HL-60/S4 (cell line): ENCODE data around the gene SEMA7A.

Experiments
- in situ Hi-C: fragments of 300-500 bp; cut with MboI; formaldehyde crosslinking; loops from 2 replicates; pipeline ENCODE4 v1.14.3; 2022; ENCODE audit warnings: low sequenced_read_pairs

The SEMA7A gene

DNA sequence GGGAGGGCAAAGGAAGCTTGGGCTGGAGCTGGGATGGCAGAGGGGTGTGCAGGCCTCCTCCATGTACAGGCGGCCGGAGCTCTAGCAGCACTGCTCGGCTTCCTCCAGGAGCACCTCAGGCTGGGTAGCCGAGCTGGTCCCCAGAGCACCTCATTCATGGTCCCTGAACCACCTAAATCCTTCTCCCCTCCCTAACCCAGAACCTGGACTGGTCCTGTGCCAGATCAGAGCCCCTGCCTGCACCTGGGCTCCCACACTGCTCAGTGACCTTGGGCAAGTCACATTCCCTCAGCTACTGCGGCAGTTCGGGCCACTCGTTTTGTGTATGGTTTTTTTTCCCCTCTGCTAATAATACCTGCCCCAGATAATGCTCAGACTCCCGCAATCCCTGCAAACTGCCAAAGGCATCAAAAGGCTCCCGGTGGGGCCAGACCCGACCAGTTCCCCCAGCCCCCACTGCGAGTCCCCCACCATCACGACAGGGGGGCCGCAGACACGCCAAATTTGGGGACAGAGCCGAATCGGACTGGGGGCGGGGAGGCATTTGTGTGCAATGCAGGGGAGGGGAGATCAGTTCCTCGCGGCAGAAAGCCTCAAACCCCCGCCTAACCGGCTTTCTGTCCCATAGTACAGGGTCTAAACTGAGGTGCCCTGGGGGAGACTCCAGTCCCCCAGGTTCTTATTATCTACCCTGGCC, 1.3 kb downstream of the SEMA7A start:
- in situ Hi-C loops: no loop called here

DNA sequence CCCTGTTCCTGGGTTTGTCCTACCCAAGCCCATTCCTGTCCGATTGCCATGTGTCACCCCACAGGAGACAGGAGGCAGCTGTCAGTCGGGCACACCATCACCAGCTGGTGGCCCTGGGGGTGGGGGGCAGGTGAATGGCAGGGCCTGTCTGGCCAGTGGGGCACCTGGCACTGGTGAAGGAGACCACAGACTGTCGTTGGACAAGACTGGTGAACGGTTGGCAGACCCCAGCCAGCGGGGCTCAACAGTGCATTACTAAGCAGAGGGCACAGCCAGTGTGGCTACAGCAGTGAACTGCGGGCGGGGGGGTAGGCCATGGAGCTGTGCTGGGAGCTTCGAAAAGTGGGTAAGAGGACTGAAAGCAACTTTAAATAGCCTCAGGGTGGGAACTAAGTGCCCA, 2.1 kb downstream of the SEMA7A start:
- in situ Hi-C loops: no loop called here

DNA sequence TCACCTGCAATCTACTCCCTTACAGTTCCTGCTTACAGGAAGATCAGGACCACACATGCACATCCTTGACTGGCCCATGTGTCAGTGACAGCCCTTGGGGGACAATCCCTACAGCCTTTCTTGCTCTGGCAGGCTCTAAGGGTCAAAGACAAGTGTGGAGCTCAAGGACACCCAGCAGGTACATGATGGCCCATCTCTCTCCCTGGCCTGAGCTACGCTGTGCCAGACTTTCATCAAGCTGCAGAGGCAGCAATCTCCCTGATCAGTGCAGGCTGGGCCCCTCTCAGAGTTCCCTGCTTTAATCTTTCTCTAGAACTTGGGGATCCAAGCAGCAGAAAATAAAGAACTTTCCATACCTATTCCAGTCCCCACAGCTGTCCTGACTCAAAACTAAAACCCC, 2.6 kb downstream of the SEMA7A start:
- in situ Hi-C loops: no loop called here

- in situ Hi-C loops: no loop called here
Measured at GRCh38 chr15:74430510-74430951, 3.2 kb downstream of the SEMA7A start.

GRCh38 chr15:74429781-74430400, 3.9 kb downstream of the SEMA7A start:
- in situ Hi-C loops: no loop called here

GRCh38 chr15:74428970-74429780, 4.6 kb downstream of the SEMA7A start:
- in situ Hi-C loops: no loop called here

- in situ Hi-C loops: no loop called here
Measured at GRCh38 chr15:74428442-74428787, 5.3 kb downstream of the SEMA7A start.

DNA sequence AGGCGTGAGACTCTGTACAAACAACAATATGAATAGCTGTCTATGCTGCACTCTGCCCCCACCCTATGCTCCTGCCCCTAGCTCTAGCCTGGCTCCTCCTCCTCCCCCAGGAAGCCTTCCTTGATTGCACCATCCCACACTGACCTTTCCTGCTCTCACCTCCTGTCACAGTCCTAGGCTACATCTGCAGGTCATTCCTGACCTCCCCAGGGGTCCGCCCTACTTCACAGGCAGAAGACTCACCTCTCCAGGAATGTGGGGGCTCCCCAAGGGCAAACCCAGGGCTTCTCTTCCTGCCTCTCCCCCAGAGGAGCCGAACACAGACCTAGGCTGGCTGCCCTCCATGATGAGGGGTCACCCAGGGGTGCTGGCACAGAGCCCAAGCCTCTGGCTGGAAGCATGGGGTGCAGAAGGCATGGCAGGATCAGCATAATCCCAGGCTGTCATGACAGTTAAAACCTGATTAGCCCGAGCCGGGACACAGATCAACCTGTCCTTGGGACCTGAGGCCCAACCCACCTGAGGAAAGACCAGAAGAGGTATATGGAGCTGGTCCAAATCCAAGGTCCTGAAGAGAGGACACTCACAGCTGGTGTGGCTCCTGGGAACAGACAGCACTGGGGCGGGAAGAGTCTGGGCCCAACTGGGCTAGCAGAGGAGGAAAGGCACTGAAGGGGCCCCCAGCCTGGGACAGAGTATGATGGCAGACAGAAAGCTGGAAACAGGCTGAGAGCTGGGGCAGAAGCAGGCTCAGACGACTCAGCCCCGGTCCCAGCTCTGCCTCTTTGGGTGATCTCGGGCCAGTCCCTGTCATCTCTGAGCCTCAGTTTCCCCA, 5.9 kb downstream of the SEMA7A start:
- in situ Hi-C loops: no loop called here

DNA sequence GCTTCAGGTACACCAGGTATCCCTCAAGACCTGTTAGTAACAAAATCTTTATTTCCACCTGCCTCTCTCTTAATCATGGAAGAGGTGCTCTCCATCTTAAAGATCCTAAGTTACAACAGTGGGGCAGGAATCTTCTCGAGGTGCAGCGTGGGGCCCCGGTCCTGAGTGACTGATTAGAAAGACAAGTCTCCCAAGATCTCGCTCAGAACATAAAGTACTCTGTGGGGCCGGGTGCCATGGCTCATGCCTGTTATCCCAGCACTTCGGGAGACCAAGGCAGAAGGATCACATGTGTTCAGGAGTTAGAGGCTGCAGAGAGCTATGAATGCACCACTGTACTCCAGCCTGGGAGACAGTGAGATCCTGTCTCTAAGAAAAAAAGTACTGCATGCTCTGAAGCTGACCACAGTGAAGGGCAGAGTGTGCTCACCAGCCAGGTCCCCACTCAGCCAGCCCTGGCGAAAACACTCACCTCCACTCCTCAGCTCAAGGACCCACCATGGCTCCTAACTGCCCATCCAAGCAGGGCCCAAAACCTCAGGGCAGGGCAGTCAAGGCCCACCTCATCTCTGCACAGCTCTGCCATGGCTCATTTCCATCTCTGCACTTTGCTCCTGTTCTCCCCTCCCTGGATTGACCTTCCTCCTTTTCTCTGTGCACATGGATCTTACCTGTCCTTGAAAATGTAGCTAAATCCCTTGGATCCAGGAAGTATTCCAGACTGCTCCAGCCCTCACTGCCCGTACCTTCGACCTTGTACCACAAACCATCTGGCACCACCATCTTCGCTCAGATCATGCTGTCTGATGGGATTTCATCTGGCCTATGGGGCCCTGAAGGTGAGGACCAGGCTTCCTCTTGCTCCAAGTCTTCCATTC, 7.1 kb downstream of the SEMA7A start:
- in situ Hi-C loops: no loop called here

- in situ Hi-C loops: no loop called here
Measured at GRCh38 chr15:74425630-74426029, 8.1 kb downstream of the SEMA7A start.

DNA sequence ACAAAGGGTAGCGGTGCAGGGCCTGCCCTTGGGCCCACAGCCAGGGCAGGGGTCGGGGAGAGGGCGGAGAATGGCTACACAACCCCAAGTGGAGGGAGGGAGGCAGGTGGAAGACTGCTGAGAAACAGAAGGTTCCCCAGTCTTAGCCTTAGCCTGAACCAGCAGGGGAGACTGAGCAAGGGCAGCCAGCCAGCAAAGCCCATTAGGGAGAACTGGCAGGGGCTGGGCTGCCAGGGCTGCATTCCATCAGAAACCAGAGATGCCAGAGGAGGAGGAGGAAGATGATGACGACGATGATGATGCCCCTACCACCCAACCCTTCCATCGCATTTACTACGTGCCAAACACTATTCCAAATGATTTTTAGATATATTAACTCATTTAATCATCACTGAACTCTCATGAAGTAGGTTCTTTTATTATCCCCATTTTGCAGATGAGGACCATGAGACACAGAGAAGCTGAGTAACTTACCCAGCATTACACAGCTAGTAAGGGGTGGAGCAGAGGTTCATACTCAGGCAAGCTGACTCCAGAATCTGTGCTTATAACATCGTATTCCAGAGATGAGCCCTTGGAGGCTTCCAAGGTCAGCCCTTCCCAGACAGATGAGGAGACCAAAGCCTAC, 8.7 kb downstream of the SEMA7A start:
- in situ Hi-C loops: no loop called here

DNA sequence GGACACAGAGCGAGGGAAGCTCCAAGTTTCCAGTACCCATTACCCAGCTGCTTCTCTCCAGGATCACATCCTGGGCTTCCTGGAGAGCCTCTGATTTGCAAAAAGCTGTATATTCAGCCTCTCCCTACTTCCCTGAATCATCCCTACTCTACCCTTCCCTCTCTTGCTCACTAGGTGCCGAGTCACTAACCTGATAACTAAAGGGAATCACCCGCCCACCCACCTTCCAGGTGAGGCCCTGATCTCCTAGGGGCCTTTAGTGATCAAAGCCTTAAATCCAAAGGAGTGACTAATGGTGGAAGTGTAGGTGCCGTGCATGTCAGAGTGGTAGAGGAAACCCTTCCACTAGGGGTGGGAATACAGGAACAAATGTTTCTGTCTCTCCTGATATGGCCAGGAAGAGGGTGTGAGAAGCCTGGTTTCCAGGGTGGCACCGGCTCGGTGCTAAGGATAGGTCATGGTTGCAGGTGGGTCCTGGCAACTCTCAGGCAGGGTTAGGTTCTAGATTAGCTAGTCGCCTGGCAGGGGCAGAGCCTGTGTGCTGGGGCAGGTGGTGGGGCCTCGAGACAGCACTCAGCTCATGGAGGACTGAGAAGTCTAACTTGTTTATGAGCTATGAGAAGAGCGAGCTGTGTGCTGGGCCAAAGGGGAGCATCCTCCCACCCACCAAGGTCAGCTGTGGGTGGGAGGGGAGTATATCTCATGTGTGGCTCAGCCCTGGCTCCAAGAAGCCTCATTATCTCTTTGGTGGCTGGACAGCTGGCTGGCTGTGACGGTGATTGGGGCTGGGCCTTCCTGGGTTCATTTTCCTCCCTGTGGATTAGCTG, 10.1 kb downstream of the SEMA7A start:
- in situ Hi-C loops: no loop called here

GRCh38 chr15:74422652-74423430, 10.9 kb downstream of the SEMA7A start:
- in situ Hi-C loops: no loop called here

GRCh38 chr15:74422265-74422651, 11.5 kb downstream of the SEMA7A start:
- in situ Hi-C loops: no loop called here

DNA sequence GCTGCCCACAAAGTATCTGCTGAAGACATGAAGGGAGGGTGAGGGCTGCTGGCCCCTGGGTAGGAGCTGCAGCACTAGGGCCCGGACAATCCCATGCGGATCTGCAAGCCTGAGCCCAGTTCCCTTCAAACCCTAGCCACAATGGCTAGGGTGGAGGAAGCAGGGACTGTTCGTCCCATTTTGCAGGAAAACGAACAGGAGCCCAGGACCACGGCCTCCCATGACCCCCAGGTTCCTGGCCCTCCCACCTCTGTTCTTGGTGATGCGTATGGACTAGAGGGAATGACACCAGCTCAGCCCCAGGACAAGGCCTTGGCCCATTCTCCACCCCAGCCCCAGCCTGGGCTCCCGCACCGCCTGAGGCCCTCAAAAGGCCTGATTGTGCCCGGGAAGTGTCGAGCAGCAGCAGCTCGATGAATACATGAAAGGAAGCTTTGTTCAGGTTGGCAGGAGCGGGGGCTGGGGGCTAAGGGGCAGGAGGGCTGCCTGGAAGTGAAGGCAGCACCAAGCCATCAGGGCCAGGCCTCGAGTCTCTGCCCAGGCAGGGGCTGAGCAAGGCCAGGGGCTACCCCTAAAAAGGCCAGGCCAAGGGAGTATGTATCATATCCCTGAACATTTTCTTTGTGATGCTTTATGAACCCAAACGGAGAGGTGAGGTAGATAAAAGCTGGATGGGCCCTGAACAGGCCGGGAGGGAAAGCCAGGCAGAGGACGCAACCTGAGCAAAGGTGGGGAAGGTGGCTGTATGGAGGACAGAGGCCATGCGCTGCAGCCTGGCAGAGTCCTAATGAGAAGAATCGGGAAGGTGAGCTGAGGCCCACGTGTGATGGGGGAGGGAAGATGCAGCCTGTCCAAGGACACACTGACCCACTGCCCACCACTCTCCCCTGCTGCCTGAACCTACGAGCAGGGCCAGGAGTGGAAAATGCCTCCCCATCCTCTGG, 12.2 kb downstream of the SEMA7A start:
- in situ Hi-C loops: no loop called here

DNA sequence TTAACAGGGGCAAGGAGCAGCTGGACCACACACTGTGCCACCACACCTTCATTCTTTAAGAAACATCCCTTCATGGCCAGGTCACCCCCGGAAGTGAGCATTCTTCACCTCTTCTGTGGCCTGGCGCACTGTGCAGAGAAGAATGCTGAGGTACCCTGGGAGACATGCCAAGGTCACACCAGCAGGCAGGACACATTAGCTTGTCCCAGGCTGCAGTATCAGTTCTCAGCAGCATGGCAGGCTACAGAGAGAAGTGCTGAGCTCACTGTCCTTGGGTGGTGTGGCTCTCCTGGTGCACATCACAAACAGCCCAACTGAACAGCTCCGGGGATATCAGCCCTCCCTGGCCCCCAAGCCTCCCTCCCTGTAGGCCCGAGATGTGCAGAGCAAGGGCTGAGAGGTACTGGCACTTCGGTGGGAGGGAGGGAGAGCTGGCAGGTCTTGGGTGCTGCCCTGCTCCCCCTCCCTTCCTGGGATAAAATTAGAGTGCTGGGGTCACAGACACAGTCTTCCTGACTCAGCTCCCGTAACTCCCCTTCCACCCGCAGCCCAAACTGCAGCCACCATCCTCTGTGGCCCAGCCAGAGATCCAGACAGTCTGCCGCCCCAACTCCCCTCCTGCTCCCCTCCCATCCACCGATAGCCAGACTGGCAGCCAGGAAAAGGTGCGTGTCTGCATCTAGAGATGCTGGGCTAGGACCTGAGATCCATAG, 13.4 kb downstream of the SEMA7A start:
- in situ Hi-C loops: no loop called here
